Muscle layer of colon (tissue), 2 donors: ENCODE data around the gene TPST1.

ENCODE experiments used
- H3K27ac ChIP-seq: one replicate; pipeline ENCODE4 v1.7.0; 2013; ENCODE audit warnings: low read depth, mild to moderate bottlenecking, low read length, moderate library complexity
- H3K27me3 ChIP-seq, 2 donors: one replicate each; pipeline ENCODE4 v1.7.0; 2013; ENCODE audit warnings: low read length in 2 of 2, mild to moderate bottlenecking in 2 of 2; ENCODE audit not compliant: insufficient read depth in 2 of 2, control insufficient read depth in 1 of 2
- H3K36me3 ChIP-seq: one replicate; pipeline ENCODE4 v1.7.0; 2013; ENCODE audit warnings: mild to moderate bottlenecking, low read length; ENCODE audit not compliant: insufficient read depth
- H3K4me1 ChIP-seq: one replicate; pipeline ENCODE4 v1.7.0; 2013; ENCODE audit warnings: mild to moderate bottlenecking, low read length; ENCODE audit not compliant: insufficient read depth
- H3K4me3 ChIP-seq, 2 donors: one replicate each; pipeline ENCODE4 v1.7.0; 2013; ENCODE audit warnings: low read length in 2 of 2, low read depth in 1 of 2, mild to moderate bottlenecking in 1 of 2, moderate library complexity in 1 of 2
- H3K9ac ChIP-seq: one replicate; pipeline ENCODE4 v1.7.0; 2013; ENCODE audit warnings: low read length
- H3K9me3 ChIP-seq: one replicate; pipeline ENCODE4 v1.7.0; 2013; ENCODE audit warnings: mild to moderate bottlenecking, low read length
- donor health status: abdominal sarcoma.
- donor health status: Adenocarcinoma of cecum.

Gene TPST1

DNA sequence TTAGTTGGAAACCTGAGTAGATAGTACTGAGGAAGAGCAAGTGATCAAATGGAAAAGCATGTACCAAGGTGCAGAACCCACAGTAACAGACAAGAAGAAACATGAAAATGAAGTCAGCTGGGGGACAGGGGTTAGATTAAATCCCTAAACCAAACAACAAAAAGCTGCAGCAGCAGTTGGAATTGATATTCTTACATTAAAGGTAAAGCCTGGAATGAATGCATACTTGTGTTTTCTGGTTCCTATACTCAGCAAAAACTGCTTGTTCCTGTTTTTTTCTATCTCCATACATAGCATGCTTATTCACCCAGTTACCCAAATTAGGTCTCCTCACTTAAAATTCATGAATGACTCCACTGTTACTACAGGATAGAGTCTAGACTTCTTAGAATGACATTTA, 92.4 kb downstream of the TPST1 start:
- Histone ChIP-seq H3K36me3 (no peaks in the 10 kb centered on the region), H3K27me3 (no peaks in the 10 kb centered on the region), H3K4me1 (no peaks in the 10 kb centered on the region), H3K9ac (no peak overlapping the region), H3K27ac (no peak overlapping the region), H3K9me3 (no peaks in the 10 kb centered on the region), H3K4me3 (no peak overlapping the region)

GRCh38 chr7:66301249-66301648, 96.1 kb downstream of the TPST1 start:
- Histone ChIP-seq H3K27me3 (no peaks in the 10 kb centered on the region), H3K9ac (no peak overlapping the region), H3K4me1 (peaks cover 12% of the 10 kb centered on the region), H3K9me3 (no peaks in the 10 kb centered on the region), H3K4me3 (no peak overlapping the region), H3K27ac (no peak overlapping the region), H3K36me3 (no peaks in the 10 kb centered on the region)

GRCh38 chr7:66301737-66302136, 96.6 kb downstream of the TPST1 start:
- Histone ChIP-seq H3K9ac (no peak overlapping the region), H3K9me3 (no peaks in the 10 kb centered on the region), H3K36me3 (no peaks in the 10 kb centered on the region), H3K4me1 (peaks cover 12% of the 10 kb centered on the region), H3K27ac (no peak overlapping the region), H3K4me3 (no peak overlapping the region), H3K27me3 (no peaks in the 10 kb centered on the region)

DNA sequence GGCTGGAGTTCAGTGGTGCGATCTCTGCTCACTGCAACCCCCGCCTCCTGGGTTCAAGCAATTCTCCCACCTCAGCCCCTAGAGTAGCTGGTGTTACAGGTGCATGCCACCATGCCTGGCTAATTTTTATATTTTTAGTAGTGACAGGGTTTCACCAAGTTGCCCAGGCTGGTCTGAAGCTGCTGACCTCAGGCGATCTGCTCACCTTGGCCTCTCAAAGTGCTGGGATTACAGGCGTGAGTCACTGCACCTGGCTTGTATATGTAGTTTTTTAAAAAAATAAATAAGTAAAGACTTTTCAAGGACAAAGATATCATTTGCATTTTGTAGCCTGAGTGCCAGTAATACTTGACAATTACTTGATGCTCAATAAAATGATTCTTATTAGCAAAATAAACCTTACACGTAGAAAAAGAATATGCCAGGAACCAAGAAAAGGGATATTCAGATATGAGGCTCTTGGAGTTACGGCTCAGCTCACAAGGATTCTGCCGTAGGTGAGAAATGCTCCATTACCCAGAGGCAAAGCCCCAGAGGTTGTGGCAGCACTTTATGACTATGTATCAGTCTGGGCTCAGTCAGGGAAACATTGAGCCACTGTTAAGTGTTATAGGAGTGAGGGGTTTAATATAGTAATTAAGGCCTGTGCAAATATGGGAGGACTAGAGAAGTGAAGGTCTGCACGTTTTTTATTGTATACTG, 98.5 kb downstream of the TPST1 start:
- Histone ChIP-seq H3K36me3 (no peaks in the 10 kb centered on the region), H3K27me3 (no peaks in the 10 kb centered on the region), H3K9ac (no peak overlapping the region), H3K4me1 (peaks cover 12% of the 10 kb centered on the region), H3K4me3 (no peak overlapping the region), H3K9me3 (no peaks in the 10 kb centered on the region), H3K27ac (no peak overlapping the region)

- no peaks in the 10 kb centered on the region for H3K27me3 ChIP-seq
- H3K4me1 ChIP-seq, result peaks cover 12% of the 10 kb centered on the region
- no peak overlapping the region for H3K4me3 ChIP-seq
- no peak overlapping the region for H3K27ac ChIP-seq
- H3K36me3 ChIP-seq, result no peaks in the 10 kb centered on the region
- no peak overlapping the region for H3K9ac ChIP-seq
- H3K9me3 ChIP-seq, result no peaks in the 10 kb centered on the region
Measured at GRCh38 chr7:66304536-66304935, 99.4 kb downstream of the TPST1 start.

- Histone ChIP-seq H3K9me3 (no peaks in the 10 kb centered on the region), H3K27me3 (no peaks in the 10 kb centered on the region), H3K4me3 (no peak overlapping the region), H3K27ac (no peak overlapping the region), H3K9ac (no peak overlapping the region), H3K4me1 (peaks cover 12% of the 10 kb centered on the region), H3K36me3 (no peaks in the 10 kb centered on the region)
Measured at GRCh38 chr7:66306243-66306642, 101.1 kb downstream of the TPST1 start.

DNA sequence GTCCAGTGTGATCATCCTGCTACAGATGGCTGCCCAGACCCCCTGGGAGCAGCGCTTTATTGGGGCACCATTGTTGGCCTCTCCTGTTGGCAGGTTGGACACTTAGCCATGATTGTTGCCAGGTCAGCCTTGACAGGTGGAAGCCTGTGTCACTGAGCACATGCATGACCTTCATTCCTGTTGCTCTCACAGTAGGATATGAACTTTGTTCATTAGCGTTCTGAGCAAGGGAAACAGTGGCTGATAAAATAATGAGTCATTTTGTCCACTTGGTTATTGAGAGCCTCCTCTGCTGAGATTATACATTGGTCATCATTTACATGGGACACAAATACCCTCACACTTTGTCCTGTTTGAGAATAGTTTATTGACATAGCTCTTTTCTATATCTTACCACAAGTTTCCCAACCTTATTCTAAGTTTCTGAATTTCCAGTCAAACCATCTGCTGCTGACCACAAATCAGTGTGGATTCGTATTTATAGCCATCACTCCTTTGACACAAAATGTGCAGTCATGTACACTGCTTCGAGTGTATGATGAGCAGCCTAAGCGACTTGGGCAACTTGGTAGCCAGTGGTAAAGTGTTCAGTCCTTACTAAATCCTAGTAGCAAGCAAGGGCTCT, 102.6 kb downstream of the TPST1 start:
- no peak overlapping the region for H3K9ac ChIP-seq
- no peaks in the 10 kb centered on the region for H3K27me3 ChIP-seq
- H3K4me3 ChIP-seq, result no peak overlapping the region
- H3K9me3 ChIP-seq, result no peaks in the 10 kb centered on the region
- no peak overlapping the region for H3K27ac ChIP-seq
- peaks cover 12% of the 10 kb centered on the region for H3K4me1 ChIP-seq
- no peaks in the 10 kb centered on the region for H3K36me3 ChIP-seq

DNA sequence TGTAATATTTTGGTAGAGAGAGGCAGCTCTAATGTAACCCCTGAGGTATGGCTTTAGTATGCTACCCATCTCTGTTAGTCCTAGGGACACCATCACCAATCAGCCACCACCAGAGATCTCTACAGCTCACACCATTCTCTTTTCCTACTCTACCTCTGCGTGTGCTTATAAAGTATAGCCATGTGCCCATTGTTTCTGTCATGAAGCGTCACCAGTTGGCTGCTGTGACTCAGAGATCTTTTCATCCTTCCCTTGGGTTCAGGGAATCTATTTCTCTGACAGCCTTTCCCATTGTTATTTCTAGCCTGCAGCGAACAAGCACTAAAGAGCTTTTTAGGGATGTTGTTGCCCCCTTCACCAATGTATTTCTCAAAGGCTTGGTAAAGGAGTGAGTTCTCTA, 103.3 kb downstream of the TPST1 start:
- H3K4me3 ChIP-seq, result no peak overlapping the region
- no peak overlapping the region for H3K9ac ChIP-seq
- no peak overlapping the region for H3K27ac ChIP-seq
- H3K36me3 ChIP-seq, result no peaks in the 10 kb centered on the region
- peaks cover 12% of the 10 kb centered on the region for H3K4me1 ChIP-seq
- H3K9me3 ChIP-seq, result no peaks in the 10 kb centered on the region
- H3K27me3 ChIP-seq, result no peaks in the 10 kb centered on the region

GRCh38 chr7:66310620-66311019, 105.5 kb downstream of the TPST1 start:
- Histone ChIP-seq H3K9me3 (no peaks in the 10 kb centered on the region), H3K4me1 (no peaks in the 10 kb centered on the region), H3K36me3 (no peaks in the 10 kb centered on the region), H3K4me3 (no peak overlapping the region), H3K9ac (no peak overlapping the region), H3K27ac (no peak overlapping the region), H3K27me3 (no peaks in the 10 kb centered on the region)

- Histone ChIP-seq H3K36me3 (no peaks in the 10 kb centered on the region), H3K9me3 (no peaks in the 10 kb centered on the region), H3K27ac (no peak overlapping the region), H3K27me3 (no peaks in the 10 kb centered on the region), H3K9ac (no peak overlapping the region), H3K4me3 (no peak overlapping the region), H3K4me1 (no peaks in the 10 kb centered on the region)
Measured at GRCh38 chr7:66313886-66314568, 108.9 kb downstream of the TPST1 start.

- H3K4me1 ChIP-seq, result no peaks in the 10 kb centered on the region
- H3K27ac ChIP-seq, result no peak overlapping the region
- no peak overlapping the region for H3K4me3 ChIP-seq
- H3K36me3 ChIP-seq, result no peaks in the 10 kb centered on the region
- no peak overlapping the region for H3K9ac ChIP-seq
- H3K27me3 ChIP-seq, result no peaks in the 10 kb centered on the region
- H3K9me3 ChIP-seq, result no peaks in the 10 kb centered on the region
Measured at GRCh38 chr7:66315192-66315591, 110.1 kb downstream of the TPST1 start.
